Thyroid gland (tissue), 4 donors: ENCODE results near the gene TENM3.

Source experiments
- CTCF ChIP-seq, 6 experiments: fragments of 200-600 bp in 3 of 6; fragments of 450-650 bp in 3 of 6; sonication (generic) in 3 of 6; IDR thresholded peaks; one replicate each; pipeline ENCODE4 v1.5.1; 2016 to 2019; ENCODE audit warnings: antibody characterized with exemption in 6 of 6, mild to moderate bottlenecking in 2 of 6, inconsistent platforms in 1 of 6, moderate library complexity in 1 of 6
- POLR2A ChIP-seq, 2 donors: fragments of 450-650 bp; IDR thresholded peaks; one replicate each; pipeline ENCODE4 v1.6.1; 2017; ENCODE audit warnings: antibody characterized with exemption in 2 of 2, mild to moderate bottlenecking in 2 of 2, moderate library complexity in 1 of 2

GRCh38 chr4:182492423-182492822, 249.2 kb downstream of the TENM3 start:
- TF ChIP-seq POLR2A (IDR thresholded peaks at IDR 0.05) (no peak), CTCF (IDR thresholded peaks at IDR 0.05) (no peak)
